NOMO-1 treated with dmso at 0.1 percent for 144 hours (cell line): ENCODE data around the gene STAM.

Experiments used
- DNase-seq: peaks from one replicate; lab custom pipeline; 2025; ENCODE audit not compliant: unreplicated experiment; lab: John Stamatoyannopoulos, UW

STAM gene

GRCh38 chr10:17758200-17758599 is 114.2 kb downstream of the STAM start:
- no peak for DNase-seq

- DNase-seq, result no peak
These were observed 114.9 kb downstream of the STAM start for GRCh38 chr10:17758896-17759295.

GRCh38 chr10:17764142-17764541 is 120.2 kb downstream of the STAM start:
- no peak for DNase-seq

- DNase-seq, result no peak
These were observed 121.7 kb downstream of the STAM start for GRCh38 chr10:17765602-17766001.
